GM18526 (cell line): ENCODE data around the gene CECR2.

ENCODE experiments used
- POLR2A ChIP-seq: IDR thresholded peaks from 3 replicates; pipeline ENCODE4 v1.6.1; 2011; ENCODE audit not compliant: insufficient read length; ENCODE audit errors: extremely low read depth

CECR2 gene

DNA sequence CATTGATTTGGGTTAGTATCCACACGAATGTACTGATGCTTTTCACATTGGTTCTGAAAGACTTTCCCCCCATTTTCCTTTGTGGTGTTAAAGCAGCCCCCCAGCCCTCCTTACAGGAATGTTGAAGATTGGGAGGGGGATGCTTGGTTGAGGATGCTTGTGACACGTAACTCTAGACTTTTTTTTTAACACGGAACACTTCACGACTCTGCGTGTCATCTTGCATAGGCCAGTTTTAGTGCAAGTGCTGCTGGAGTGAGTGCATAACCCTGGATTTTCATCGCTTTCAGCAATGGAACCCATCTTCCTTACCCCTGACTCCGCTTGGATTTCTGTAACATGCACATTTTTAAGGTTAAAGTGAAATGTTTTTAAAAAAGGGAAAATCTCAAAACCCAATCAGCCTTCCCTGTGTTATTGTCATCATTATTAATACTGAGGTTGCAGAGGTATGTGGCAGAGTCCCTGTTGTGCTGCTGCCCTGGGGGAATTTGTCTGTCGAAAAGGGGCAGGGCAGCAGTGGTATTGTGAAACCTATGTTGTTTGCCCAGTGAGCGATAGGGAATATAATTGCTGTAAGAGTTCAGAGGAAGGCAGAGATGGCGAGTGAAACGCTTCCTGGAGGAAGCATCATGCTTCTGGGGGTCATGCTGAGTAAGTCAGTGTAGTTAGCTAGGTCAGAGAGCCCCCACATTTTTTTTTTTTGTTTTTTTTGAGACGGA, 12.1 kb downstream of the CECR2 start:
- no peak for TF ChIP-seq POLR2A

DNA sequence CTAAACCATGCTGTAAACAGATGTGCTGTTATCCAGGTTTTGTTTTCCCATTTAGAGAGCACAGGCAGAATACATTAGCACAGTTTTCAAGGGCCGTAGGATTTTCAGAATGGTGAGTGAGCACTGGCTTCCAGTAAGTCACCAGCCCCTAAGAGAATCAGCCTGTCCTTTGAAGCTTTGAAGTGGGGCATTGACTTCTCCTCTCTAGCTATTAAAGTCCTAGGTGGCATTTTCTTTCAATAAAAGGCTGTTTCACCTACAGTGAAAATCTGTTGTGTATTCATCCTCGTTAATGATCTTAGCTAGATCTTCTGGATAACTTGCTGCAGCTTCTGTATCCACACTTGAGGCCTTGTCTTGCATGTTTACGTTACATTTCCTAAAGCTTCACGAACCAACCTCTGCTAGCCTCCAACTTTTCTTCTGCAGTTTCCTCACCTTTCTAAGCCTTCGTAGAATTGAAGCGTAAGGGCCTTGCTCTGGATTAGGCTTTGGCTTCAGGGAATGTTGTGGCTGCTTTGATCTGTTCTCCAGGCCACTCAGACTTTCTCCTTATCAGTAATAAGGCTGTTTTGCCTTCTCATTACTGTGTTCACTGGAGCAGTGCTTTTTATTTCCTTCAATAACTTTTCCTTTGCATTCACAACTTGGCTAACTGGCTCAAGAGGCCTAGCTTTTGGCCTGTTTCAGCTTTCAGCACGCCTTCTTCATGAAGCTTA, 15.5 kb downstream of the CECR2 start:
- TF ChIP-seq POLR2A, result no peak

DNA sequence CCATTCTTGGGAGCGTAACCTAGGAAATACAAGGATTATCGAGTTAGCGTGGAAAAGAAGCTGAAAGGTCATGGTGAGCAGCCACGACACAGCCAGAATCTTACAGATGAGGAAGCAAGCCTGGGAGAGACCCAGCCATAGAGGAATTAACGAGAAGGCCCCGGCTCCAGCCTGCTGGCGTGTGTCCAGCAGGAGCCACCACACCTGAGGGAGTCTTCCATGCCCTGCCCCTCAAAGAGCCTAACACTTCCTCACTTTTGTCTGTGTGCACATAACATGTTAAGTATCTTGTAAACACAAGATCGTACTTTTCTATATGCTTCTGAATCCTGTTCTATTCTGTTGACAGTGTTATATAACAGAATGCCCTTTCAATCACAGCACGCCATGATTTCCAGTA, 18.1 kb downstream of the CECR2 start:
- no peak for TF ChIP-seq POLR2A

DNA sequence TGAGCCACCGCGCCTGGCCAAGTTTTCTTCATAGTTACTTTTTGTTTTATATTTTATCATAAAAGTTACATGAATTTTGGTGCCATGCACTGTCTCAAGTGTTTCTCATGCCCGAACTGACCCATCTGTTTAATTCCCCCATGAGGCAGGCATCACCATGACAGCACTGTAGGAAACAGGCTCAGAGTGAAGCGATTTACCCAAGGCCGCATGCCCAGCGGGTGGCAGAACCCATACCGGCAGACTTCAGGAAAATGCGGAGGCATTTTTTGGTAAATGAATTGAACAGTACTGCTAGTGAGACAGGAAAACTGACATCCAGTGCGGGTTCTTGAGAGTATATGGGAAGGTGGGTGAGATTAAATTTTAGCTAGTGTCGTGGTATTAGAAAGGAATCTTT, 19.0 kb downstream of the CECR2 start:
- no peak for TF ChIP-seq POLR2A

DNA sequence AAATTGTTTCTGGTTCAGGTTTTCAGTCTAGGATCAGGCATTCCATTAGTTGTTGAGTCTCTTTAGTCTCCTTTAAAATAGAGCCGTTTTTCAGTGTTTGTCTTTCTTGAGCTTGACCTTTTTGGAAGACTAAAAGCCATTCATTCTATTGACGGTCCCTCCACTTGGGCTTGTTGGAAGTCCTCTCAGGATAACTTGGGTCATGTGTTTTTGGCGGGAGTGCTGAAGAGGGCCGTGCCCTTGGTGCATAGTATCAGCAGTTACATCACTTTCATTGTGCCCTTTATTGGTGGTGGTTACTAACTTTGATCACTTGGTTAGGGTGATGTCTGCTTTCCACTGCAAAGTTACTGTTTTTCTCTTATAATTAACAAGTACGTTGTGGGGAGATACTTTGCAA, 20.8 kb downstream of the CECR2 start:
- no peak for TF ChIP-seq POLR2A

DNA sequence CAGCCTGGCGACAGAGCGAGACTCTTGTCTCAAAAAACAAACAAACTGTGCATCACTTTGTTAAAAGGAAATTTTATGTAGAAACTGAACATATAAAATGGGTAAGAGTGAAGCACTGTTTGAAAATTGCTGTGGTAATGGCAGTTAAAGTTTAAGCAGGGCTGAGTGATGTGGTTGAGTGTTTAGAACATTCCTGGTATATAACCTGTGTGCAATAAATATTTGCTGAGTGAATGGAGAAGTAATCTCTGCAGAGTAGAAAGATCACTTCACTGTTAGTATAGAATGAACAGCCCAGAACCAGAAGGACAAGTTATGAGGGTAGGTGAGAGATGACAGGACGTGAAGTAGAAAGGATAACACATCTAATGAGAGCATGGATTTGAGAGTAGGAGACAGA, 27.3 kb downstream of the CECR2 start:
- no peak for TF ChIP-seq POLR2A

DNA sequence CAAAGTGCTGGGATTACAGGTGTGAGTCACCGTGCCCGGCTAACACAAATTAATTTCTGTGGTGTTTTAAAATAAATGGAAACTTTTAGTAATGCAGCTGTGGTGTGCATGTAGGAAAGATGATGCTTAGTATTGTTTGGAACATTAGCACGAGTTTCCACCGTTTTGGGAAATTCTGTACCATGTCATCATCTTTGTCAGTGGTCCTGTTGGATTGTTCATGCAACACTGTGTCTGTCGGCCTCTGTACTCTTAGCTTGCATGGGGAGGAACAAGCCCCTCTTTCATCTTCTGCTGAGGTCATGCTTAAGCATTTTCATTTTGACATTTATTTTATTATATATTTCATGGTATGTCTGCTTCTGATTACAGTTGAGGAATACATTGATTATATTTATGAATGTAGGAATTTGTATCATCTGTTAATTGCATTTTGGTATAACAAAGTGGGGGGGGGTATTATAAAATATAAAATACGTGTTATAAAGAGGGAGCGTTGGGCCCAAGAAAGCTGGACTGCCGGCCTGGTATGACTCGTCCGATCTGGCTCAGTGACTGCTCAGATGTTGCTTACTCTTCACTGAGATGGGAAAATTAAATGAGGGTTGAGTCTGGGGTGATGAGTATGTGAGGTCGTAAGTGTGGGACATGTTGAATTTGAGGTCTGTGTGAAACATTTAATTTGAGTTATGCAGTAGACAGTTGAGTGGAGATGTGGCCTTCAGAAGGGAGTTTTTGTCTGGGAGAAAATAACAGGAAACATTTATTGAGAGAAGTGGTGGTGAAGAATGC, 28.7 kb downstream of the CECR2 start:
- TF ChIP-seq POLR2A, result no peak

DNA sequence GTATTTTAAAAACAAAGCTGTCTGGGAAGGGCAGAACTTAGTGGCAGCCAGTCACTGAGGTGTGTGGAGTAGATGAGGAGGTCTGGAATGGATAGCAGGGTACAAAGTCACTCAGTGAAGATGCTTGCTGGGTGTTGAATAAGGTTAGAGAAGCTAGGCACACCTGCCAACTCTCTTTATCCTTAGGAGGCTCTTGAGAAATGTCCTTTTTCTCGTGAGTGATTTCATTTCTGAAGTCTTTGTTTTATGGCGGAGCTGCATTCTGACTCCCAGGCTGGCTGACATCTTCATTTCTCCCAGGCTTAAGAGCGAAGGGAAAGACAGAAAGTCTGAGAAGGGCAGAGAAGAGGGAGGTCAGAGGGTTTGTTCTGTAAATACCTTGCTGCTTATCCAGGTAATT, 31.0 kb downstream of the CECR2 start:
- TF ChIP-seq POLR2A, result no peak

DNA sequence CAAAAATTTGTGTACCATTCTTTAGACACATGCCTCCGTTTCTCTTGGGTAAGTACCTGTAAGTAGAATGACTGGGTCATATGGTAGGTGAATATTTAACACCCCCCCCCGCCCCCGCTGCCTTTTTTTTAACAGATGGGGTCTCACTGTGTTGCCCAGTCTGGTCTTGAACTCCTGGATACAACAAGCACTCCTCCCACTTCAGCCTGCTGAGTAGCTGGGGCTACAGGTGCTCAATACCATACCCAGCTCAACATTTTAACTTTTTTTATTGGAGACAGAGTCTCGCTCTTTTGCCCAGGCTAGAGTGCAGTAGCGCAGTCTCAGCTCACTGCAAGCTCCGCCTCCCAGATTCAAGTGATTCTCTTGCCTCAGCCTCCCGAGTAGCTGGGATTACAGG, 32.5 kb downstream of the CECR2 start:
- no peak for TF ChIP-seq POLR2A

DNA sequence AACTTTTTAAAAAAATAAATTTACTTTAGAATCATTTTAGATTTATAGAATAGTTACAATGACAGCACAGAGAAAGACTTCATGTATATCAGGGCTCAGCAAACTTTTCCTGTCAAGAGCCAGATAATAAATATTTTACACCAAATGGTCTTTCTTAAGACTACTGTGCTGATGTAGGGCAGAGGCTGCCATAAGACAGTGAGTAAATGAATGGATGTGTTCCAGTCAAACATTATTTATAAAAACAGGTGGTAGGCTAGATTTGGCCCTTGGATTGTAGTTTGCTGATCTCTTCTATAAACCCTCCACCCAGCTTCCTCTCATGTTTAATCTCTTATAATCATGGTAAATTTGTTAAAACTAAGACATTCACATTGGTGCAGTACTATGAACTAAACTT, 33.0 kb downstream of the CECR2 start:
- no peak for TF ChIP-seq POLR2A

DNA sequence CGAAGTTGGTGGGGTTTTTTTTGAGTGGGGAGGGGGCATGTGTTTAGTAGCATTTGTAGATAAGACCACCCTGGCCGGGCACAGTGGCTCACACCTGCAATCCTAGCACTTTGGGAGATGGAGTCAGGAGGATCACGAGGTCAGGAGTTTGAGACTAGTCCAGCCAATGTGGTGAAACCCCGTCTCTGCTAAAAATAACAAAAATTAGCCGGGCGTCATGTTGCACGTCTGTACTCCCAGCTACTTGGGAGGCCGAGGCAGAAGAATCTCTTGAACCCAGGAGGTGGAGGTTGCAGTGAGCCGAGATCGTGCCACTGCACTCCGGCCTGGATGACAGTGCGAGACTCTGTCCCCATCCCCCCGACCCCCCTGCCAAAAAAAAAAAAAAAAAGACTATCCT, 34.6 kb downstream of the CECR2 start:
- no peak for TF ChIP-seq POLR2A

DNA sequence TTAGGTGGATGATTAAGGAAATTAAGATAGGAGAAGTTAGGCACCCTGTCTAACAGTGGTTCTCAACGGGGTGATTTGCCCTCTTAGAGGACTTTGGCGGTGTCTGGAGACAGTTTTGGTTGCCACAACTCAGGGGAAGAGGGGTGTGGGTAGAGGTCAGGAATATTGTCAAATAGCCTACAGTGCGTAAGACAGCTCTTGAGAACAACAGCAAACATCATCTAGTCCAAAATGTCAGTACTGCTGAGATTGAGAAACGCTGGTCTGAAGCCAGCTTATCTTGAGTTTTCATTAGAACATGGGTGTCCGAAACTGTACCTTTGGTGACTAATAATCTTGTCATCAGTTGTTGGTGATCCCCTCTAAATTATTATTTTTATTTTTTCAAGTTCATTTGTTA, 38.4 kb downstream of the CECR2 start:
- TF ChIP-seq POLR2A, result no peak

DNA sequence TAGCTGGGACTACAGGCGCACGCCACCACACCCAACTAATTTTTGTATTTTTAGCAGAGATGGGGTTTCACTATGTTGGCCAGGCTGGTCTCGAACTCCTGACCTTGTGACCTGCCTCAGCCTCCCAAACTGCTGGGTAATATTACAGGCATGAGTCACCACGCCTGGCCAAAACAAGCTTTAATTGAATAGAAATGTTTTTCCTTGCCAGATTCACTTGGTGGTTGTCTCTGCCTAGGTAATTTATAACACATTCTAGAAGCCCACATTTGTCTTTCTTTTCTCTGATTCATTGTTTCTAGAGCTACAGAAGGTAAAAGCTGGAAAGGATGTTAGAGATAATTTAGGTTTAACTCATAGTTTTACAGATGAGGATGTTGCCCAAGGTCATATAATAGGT, 41.3 kb downstream of the CECR2 start:
- TF ChIP-seq POLR2A, result no peak

DNA sequence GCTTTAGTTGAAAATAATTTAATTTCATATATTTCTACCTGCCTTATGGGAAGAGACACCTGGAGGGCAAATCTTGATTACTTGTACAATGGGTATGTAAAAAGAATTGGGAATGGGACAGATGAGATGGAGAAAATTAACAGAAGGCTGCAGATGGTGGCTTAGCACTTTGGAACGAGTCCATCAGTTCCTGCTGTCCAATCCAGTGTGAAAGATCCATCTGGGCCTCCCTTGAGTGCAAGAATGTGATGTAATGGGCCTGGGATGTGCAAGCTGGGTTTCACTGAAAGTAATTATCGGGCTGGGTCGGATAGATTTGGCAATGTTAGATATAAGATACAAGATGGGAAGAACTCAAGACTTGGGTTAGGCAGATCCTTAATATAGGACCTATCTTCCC, 42.0 kb downstream of the CECR2 start:
- TF ChIP-seq POLR2A, result no peak

DNA sequence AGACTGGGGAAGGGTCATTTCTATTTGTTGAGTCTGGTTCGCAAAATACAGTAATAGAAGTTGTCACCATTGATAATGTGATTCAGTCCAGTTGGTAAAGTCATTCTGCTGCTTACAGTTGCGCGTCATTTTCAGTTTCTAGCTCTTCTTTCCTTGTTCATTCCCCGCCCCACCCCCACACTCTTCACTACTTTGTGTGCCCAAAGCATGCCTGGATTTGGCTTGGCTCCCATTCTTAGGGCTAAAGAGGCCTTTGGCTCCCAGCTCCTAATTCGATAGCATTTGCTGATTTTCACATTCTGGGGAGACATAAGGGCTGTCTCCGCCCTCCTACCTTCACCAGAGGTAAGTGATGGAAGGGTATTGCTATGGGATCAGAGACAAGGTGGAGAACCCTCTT, 43.0 kb downstream of the CECR2 start:
- TF ChIP-seq POLR2A, result no peak

DNA sequence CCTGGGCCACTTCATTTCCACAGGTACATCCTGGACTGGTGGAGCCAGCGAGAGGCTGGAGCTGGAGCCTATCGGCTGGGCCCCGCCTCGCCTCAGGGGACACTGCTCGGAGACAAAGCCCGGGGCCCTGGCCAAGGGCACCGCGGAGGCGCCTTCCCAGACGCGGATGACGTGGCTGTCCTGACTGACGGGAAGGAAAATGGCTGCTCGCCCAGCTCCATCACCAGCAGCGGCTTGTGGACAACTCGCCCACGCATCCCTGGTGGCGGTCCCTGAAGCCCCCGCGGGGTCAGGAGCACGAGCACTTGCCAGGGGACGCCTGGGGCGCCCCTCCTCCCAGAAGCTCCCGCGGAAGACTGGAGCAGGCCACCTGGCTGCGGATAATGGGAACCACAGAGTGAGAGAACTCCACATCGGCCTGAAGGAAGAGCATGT, 49.6 kb downstream of the CECR2 start:
- TF ChIP-seq POLR2A, result no peak
